Renal pelvis (tissue), 4 donors: ENCODE results near the gene DNAH10. TPM values are rescaled to one million over a fixed set of nuclear protein-coding genes. Genes with fewer than 3 reads are reported as not detected.
"Not testable (repeated sequence)": the region's sequence is repeated elsewhere in the genome, so short reads cannot be mapped to it uniquely, and the experiment has no call there.

Source experiments
- DNase-seq: peaks from one replicate; pipeline ENCODE4 v3.0.0-alpha.2; 2013
- polyA plus RNA-seq, 3 donors: library from polyadenylated mRNA; unstranded; fragments of 120-200 nt; gene quantifications; one replicate each; pipeline ENCODE4 v1.2.1, GENCODE V29; 2013; ENCODE audit not compliant: insufficient read length in 3 of 3

Gene DNAH10
- polyA plus RNA-seq, 3 donors = 6.1 to 7.6 (median 7.5) TPM

- DNase-seq = not testable (repeated sequence)
These were observed 184.7 kb downstream of the DNAH10 start for GRCh38 chr12:123946516-123947505.

- not testable (repeated sequence) for DNase-seq
These were observed 185.4 kb downstream of the DNAH10 start for GRCh38 chr12:123947531-123947930.

DNA sequence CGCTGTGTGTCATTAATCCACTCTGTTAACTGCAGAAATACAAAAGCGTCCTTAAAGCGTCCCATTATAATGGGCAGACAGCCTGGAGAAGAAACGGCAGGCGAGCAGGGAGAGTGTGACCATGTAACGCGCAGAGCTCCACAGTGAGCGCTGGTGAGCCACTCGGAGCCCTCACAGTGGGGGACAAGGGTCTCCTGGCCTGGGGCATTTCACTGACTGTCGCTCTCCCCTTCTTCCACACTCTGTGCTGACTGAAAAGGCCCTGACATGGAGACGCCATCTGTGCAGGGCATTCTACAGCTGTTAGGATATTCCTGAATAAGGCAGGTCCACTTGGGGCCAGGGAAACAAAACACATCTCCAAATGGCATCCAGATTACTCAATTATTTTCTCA, 186.3 kb downstream of the DNAH10 start:
- no peak for DNase-seq

DNA sequence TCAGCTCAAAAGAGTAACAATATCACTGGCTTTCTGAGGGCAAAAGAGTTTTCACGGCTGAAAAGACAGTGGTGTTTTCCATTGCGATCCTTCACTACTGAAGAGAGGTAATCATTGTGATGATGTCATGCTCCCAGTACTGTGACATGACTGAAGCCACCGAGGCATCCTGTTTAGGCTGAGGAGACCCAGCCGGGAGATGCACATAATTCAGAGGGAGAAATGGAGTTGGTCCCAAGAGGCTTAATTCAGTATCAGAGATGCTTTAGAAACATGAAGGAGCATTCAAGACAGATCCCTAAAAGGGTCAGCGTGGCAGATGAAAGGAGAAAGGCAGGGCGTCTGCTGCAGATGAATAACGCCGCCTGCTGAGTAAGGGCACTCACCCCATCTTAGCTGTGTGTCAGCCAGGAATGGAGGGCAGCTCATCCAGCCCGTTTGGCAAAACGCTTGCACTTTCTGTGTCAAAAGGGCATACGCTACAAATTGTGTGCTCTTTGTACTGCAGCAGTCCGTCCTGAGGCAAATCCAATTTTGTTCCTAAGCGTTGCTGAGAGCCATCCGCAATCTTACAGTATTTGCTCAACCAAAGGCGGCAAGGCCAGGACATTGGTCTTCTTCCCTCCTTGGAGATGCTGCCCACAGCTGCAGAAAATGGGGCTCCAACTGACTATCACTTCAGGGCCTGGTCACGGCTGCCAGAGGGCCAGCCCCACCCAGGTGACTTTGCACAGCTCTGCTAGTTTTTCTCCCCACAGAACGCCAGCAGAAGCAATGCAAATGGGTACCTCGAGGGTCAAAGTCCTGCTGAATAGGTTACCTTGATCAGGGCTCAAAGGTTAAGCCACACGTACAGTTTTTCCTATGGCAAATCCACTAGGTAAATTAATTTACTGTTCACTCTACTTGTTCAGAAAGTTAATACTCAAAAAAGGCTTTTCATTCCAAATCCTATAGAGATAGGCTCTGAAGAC, 187.0 kb downstream of the DNAH10 start:
- no peak for DNase-seq

GRCh38 chr12:123949770-123950165, 187.7 kb downstream of the DNAH10 start:
- DNase-seq = no peak

- no peak for DNase-seq
These were observed 188.6 kb downstream of the DNAH10 start for GRCh38 chr12:123950476-123951349.

DNA sequence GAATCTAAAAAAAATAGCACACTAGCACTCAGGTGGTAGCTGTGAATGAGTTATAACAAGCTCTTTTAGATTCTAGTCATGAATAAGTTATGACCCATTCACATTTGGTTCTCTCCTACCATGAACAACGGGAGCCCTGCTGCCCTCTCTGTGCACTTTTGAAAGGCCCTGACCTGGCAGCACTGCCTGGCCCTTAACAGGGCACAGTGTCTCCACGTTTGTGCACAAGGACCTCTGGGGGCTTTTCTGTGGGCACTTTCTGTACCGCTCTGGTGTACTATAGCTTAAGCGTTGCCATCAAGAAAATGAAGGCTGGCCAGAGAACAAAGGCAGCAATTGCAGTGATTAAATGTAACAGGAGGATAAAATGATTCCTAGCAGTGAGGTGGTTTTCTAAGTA, 189.4 kb downstream of the DNAH10 start:
- DNase-seq = no peak

GRCh38 chr12:123952037-123952436, 189.9 kb downstream of the DNAH10 start:
- DNase-seq = no peak

GRCh38 chr12:123954647-123955350, 192.7 kb downstream of the DNAH10 start:
- DNase-seq = no peak

- DNase-seq = no peak
These were observed 194.1 kb downstream of the DNAH10 start for GRCh38 chr12:123956249-123956648.

- DNase-seq = no peak
These were observed 195.1 kb downstream of the DNAH10 start for GRCh38 chr12:123957196-123957595.

DNA sequence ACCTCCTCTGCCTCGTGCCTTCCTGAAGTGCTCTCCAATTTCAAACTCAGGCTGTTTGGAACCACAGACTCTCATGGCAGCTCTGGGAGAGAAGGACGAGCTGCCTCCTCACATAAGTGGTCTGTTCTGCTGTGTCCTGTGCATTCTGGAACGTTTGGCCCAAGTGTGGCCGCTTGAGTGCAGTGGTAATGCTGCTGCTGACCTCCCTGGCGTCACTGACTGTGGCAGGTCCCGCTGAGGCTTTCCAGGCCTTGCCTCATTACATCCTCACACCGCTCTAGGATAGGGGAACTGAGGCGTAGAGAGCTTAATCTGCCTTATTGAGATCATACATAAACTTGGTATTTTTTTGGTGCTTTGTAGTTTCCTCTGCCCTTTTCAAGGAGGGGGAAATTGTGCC, 196.4 kb downstream of the DNAH10 start:
- DNase-seq = no peak

DNA sequence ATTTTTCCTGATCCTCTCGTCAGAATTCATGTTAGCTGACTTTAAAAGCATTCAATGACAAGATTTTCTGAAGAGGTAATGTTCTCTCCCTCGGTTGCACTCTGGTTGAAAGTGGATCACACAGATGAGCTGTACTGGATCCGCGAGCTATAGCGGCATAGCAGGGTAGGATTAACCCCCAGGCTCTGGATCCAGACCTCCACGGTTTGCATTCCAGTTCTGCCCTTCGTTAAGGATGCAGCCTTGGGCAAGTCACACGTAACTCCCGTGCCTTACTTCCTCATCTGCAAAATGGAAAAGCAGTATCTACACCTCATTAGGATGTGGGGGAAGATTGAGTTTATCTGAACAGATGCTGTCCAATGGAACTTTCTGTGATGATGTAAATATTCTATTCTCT, 196.8 kb downstream of the DNAH10 start:
- DNase-seq = no peak

- DNase-seq = no peak
These were observed 198.1 kb downstream of the DNAH10 start for GRCh38 chr12:123960029-123960735.

- no peak for DNase-seq
These were observed 198.8 kb downstream of the DNAH10 start for GRCh38 chr12:123960856-123961255.

DNA sequence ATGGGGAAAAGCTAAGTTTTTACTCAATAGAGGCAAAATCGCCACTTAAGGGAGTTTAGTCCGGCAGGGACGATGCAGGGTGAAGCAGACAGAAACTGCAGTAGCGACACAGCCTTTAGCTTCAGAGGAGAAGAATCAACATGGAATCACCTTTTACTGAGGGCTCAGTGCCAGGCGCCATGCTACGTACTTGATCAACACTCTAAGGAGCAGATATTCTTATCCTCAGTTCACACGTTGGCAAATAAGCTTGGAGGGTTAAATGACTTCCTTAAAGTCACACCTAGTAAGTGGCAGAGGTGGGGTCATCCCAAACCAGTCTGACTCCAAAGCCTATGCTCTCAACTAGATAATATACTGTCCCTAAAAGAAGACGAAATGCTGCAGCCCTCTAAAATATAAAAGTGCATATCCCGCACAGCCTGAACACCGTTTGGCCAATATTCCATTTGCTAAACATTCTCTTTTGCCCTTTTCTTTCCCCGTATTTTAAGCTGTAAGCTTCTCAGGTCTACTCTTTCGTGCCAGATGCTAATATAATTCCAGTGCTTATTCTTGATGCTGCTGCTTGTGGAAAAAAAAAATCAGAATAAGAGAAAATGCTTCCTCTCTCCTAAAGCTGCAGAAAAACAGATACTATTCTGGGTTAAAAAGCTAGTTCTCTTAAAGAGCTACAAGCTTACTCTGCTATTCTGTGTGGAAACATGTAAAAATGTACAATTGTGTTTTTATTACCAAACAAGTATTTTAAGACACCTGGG, 199.7 kb downstream of the DNAH10 start:
- DNase-seq = no peak

DNA sequence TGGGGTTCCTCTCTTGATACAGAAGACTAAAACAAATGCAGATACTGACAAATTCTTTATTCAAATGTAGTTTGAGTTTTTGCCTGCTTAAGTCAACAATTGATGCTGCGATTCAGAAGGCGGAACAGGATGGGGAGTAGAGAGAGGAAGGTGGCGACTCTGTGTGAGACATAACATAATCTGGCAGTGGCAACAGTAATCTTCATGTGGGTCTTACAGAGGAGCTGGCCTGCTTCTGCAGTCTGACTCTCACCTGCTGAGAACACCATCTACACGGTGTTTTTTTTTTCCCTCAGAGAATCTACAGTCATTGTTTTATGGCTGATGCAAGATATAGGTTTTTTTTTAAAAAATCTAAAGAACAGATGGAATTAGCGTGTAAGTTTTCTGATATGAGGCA, 200.4 kb downstream of the DNAH10 start:
- no peak for DNase-seq

- DNase-seq = no peak
These were observed 201.7 kb downstream of the DNAH10 start for GRCh38 chr12:123963821-123964220.

DNA sequence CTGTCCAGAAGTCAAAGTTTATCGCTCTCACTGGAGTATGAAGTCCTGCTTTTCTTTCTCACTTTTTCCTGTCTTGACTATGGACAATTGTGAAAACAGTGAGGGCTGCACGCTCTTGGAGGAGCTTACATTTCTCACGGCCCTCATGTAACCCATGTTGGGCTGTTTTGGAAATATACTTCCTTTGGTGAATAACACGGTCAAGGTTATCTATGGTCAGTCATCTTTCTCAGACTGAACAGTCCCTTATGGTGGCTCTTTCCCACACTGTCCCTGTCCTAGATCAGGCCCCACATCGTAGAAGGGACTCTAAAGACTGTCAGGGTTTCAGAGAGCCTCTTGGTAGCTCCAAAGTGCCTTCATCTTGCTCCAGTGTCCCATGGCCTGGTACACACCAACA, 203.3 kb downstream of the DNAH10 start:
- DNase-seq = no peak
